HEK293 (cell line): ENCODE data around the gene TMUB1.

Experiments used
- EGR2 ChIP-seq: fragments of 450-650 bp; formaldehyde crosslinking; IDR thresholded peaks from 2 replicates; pipeline ENCODE4 v1.5.1; 2016; ENCODE audit warnings: low read depth, missing biosample characterization, missing genetic modification characterization
- FEZF1 ChIP-seq: fragments of 450-650 bp; formaldehyde crosslinking; IDR thresholded peaks from 2 replicates; pipeline ENCODE4 v1.5.1; 2016; ENCODE audit warnings: missing biosample characterization, missing genetic modification characterization
- KLF7 ChIP-seq: fragments of 450-650 bp; formaldehyde crosslinking; IDR thresholded peaks from 2 replicates; pipeline ENCODE4 v1.5.1; 2016; ENCODE audit warnings: missing biosample characterization, missing genetic modification characterization, borderline replicate concordance
- KLF9 ChIP-seq: fragments of 450-650 bp; formaldehyde crosslinking; IDR thresholded peaks from 2 replicates; pipeline ENCODE4 v1.5.1; 2016; ENCODE audit warnings: missing biosample characterization, missing genetic modification characterization, low read depth
- SP2 ChIP-seq: fragments of 450-650 bp; formaldehyde crosslinking; IDR thresholded peaks from 2 replicates; pipeline ENCODE4 v1.5.1; 2016; ENCODE audit warnings: missing biosample characterization, missing genetic modification characterization
- TRIM28 ChIP-seq: IDR thresholded peaks from 2 replicates; pipeline ENCODE4 v1.6.1; 2011; ENCODE audit warnings: low read length, control low read depth, borderline replicate concordance
- ZBTB20 ChIP-seq: fragments of 450-650 bp; formaldehyde crosslinking; IDR thresholded peaks from 2 replicates; pipeline ENCODE4 v1.5.1; 2016; ENCODE audit warnings: missing biosample characterization, missing genetic modification characterization
- ZBTB7A ChIP-seq: fragments of 450-650 bp; formaldehyde crosslinking; IDR thresholded peaks from 2 replicates; pipeline ENCODE4 v1.5.1; 2016; ENCODE audit warnings: low read depth, missing biosample characterization, missing genetic modification characterization
- ZBTB8A ChIP-seq: fragments of 450-650 bp; formaldehyde crosslinking; IDR thresholded peaks from 2 replicates; pipeline ENCODE4 v1.5.1; 2016; ENCODE audit warnings: missing biosample characterization, missing genetic modification characterization
- ZEB2 ChIP-seq: fragments of 450-650 bp; formaldehyde crosslinking; IDR thresholded peaks from 2 replicates; pipeline ENCODE4 v1.5.1; 2016; ENCODE audit warnings: missing biosample characterization, missing genetic modification characterization
- ZFHX2 ChIP-seq: fragments of 450-650 bp; formaldehyde crosslinking; conservative IDR thresholded peaks from 2 replicates; pipeline ENCODE4 v1.5.1; 2016; ENCODE audit warnings: missing biosample characterization, missing genetic modification characterization
- ZFP3 ChIP-seq: fragments of 450-650 bp; formaldehyde crosslinking; IDR thresholded peaks from 2 replicates; pipeline ENCODE4 v1.5.1; 2016; ENCODE audit warnings: low read depth, missing biosample characterization, missing genetic modification characterization
- ZIC2 ChIP-seq: fragments of 450-650 bp; formaldehyde crosslinking; IDR thresholded peaks from 2 replicates; pipeline ENCODE4 v1.5.1; 2016; ENCODE audit warnings: missing biosample characterization, missing genetic modification characterization
- ZNF112 ChIP-seq: fragments of 450-650 bp; formaldehyde crosslinking; IDR thresholded peaks from 2 replicates; pipeline ENCODE4 v1.5.0; 2017; ENCODE audit warnings: missing biosample characterization, missing genetic modification characterization
- ZNF146 ChIP-seq: fragments of 450-650 bp; formaldehyde crosslinking; IDR thresholded peaks from 2 replicates; pipeline ENCODE4 v1.5.1; 2016; ENCODE audit warnings: missing biosample characterization, missing genetic modification characterization
- ZNF175 ChIP-seq: fragments of 450-650 bp; formaldehyde crosslinking; IDR thresholded peaks from 2 replicates; pipeline ENCODE4 v1.5.1; 2016; ENCODE audit warnings: missing biosample characterization, missing genetic modification characterization
- ZNF239 ChIP-seq: fragments of 450-650 bp; formaldehyde crosslinking; IDR thresholded peaks from 2 replicates; pipeline ENCODE4 v1.5.1; 2016; ENCODE audit warnings: missing biosample characterization, missing genetic modification characterization
- ZNF341 ChIP-seq: fragments of 450-650 bp; formaldehyde crosslinking; IDR thresholded peaks from 2 replicates; pipeline ENCODE4; 2016; ENCODE audit warnings: low read depth, missing biosample characterization, missing genetic modification characterization
- ZNF350 ChIP-seq: fragments of 450-650 bp; formaldehyde crosslinking; IDR thresholded peaks from 2 replicates; pipeline ENCODE4 v1.5.0; 2017; ENCODE audit warnings: missing biosample characterization, mild to moderate bottlenecking, missing genetic modification characterization
- ZNF473 ChIP-seq: fragments of 450-650 bp; formaldehyde crosslinking; IDR thresholded peaks from 2 replicates; pipeline ENCODE4 v1.5.1; 2017; ENCODE audit warnings: missing biosample characterization, missing genetic modification characterization
- ZNF629 ChIP-seq: fragments of 450-650 bp; formaldehyde crosslinking; IDR thresholded peaks from 2 replicates; pipeline ENCODE4 v1.5.1; 2017; ENCODE audit warnings: missing biosample characterization, missing genetic modification characterization
- ZNF658 ChIP-seq: fragments of 450-650 bp; formaldehyde crosslinking; IDR thresholded peaks from 2 replicates; pipeline ENCODE4; 2016; ENCODE audit warnings: missing biosample characterization, missing genetic modification characterization
- ZNF785 ChIP-seq: fragments of 450-650 bp; formaldehyde crosslinking; IDR thresholded peaks from 2 replicates; pipeline ENCODE4 v1.5.1; 2016; ENCODE audit warnings: missing biosample characterization, missing genetic modification characterization
- ZXDB ChIP-seq: fragments of 450-650 bp; formaldehyde crosslinking; IDR thresholded peaks from 2 replicates; pipeline ENCODE4 v1.5.1; 2016; ENCODE audit warnings: missing biosample characterization, missing genetic modification characterization
- TF ChIP-seq, protein P1 (sequence below): fragments of 450-650 bp; formaldehyde crosslinking; conservative IDR thresholded peaks from 2 replicates; pipeline ENCODE4 v1.5.1; 2016; ENCODE audit warnings: low read depth, missing biosample characterization, missing genetic modification characterization
- TF ChIP-seq, protein P2 (sequence below): fragments of 450-650 bp; formaldehyde crosslinking; IDR thresholded peaks from 2 replicates; pipeline ENCODE4 v1.5.1; 2016; ENCODE audit warnings: missing biosample characterization, missing genetic modification characterization, borderline replicate concordance
- TF ChIP-seq, protein P3 (sequence below): fragments of 450-650 bp; formaldehyde crosslinking; IDR thresholded peaks from 2 replicates; pipeline ENCODE4 v1.5.1; 2017; ENCODE audit warnings: missing biosample characterization, missing genetic modification characterization
- TF ChIP-seq, protein P4 (sequence below): fragments of 450-650 bp; formaldehyde crosslinking; IDR thresholded peaks from 2 replicates; pipeline ENCODE4 v1.5.1; 2016; ENCODE audit warnings: missing biosample characterization, missing genetic modification characterization
- TF ChIP-seq, protein P5 (sequence below): fragments of 450-650 bp; formaldehyde crosslinking; IDR thresholded peaks from 2 replicates; pipeline ENCODE4 v1.5.1; 2016; ENCODE audit warnings: missing biosample characterization, missing genetic modification characterization

TMUB1 gene

DNA sequence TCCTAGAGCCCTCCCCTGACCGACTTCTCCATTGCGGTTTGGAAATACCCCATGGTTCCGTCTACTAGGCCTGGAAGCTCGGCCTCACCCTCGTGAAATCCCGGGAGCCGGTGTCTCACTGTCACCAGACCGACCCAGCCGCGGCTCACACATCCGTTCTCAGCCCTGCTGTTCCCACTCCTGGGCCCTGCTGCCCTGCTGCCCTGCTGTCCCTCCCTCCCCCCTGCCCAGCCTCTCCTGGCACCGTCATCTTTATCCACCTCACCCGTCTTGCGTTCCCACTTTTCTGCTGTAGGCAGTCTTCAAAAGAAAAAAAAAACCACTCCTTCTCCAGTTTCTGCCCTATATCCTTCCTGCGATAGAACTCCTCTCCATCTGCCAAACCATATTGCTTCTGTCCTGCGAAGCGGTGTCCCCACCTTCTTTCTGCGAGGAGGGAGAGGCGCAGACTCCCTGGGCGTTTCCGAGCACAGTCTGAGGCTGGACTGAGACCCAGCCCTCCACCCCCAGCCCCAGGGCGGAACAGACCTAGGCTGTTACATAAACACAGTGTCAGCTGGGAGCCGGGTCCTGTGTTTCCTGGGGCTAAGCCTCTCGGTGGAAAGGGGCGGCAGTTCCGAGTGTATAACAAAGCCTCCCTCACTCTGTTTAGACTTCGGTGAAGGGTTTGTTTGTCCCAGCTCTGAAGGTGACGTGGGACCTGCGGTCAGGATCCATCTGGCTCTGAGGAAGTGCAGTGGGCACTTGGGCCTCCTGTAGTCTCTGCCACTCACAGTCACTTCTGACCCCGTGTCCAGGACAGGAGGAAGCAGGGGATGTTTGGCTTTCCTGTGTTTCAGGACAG, 5.8 kb upstream of the TMUB1 start (continued):
- no peak for TF ChIP-seq ZBTB7A (tag by site-specific recombination)
- TF ChIP-seq ZFHX2 (tag by site-specific recombination) = peak; percentile 42
- no peak for TF ChIP-seq ZNF175
- 0 out of 2 replicates have a peak, but pooled peaks have one; percentile 51 for TF ChIP-seq ZXDB (tag by site-specific recombination)
- TF ChIP-seq ZNF341 = peak; percentile 100
- TF ChIP-seq KLF7 (tag by site-specific recombination) = 0 out of 2 replicates have a peak, but pooled peaks have one; percentile 54
- TF ChIP-seq ZNF658 = no peak
- TF ChIP-seq ZNF473 (tag by site-specific recombination) = no peak
- TF ChIP-seq ZNF146 = no peak
- TF ChIP-seq ZBTB8A = peak; percentile 81
- peak; percentile 82 for TF ChIP-seq SP2 (tag by site-specific recombination)
- TF ChIP-seq ZNF350 (tag by site-specific recombination) = no peak
- 0 out of 2 replicates have a peak, but pooled peaks have one; percentile 17 for TF ChIP-seq ZEB2 (tag by site-specific recombination)
- TF ChIP-seq, protein P1, sequence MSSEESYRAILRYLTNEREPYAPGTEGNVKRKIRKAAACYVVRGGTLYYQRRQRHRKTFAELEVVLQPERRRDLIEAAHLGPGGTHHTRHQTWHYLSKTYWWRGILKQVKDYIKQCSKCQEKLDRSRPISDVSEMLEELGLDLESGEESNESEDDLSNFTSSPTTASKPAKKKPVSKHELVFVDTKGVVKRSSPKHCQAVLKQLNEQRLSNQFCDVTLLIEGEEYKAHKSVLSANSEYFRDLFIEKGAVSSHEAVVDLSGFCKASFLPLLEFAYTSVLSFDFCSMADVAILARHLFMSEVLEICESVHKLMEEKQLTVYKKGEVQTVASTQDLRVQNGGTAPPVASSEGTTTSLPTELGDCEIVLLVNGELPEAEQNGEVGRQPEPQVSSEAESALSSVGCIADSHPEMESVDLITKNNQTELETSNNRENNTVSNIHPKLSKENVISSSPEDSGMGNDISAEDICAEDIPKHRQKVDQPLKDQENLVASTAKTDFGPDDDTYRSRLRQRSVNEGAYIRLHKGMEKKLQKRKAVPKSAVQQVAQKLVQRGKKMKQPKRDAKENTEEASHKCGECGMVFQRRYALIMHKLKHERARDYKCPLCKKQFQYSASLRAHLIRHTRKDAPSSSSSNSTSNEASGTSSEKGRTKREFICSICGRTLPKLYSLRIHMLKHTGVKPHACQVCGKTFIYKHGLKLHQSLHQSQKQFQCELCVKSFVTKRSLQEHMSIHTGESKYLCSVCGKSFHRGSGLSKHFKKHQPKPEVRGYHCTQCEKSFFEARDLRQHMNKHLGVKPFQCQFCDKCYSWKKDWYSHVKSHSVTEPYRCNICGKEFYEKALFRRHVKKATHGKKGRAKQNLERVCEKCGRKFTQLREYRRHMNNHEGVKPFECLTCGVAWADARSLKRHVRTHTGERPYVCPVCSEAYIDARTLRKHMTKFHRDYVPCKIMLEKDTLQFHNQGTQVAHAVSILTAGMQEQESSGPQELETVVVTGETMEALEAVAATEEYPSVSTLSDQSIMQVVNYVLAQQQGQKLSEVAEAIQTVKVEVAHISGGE (tag by site-specific recombination) = peak; percentile 93
- TF ChIP-seq, protein P2, sequence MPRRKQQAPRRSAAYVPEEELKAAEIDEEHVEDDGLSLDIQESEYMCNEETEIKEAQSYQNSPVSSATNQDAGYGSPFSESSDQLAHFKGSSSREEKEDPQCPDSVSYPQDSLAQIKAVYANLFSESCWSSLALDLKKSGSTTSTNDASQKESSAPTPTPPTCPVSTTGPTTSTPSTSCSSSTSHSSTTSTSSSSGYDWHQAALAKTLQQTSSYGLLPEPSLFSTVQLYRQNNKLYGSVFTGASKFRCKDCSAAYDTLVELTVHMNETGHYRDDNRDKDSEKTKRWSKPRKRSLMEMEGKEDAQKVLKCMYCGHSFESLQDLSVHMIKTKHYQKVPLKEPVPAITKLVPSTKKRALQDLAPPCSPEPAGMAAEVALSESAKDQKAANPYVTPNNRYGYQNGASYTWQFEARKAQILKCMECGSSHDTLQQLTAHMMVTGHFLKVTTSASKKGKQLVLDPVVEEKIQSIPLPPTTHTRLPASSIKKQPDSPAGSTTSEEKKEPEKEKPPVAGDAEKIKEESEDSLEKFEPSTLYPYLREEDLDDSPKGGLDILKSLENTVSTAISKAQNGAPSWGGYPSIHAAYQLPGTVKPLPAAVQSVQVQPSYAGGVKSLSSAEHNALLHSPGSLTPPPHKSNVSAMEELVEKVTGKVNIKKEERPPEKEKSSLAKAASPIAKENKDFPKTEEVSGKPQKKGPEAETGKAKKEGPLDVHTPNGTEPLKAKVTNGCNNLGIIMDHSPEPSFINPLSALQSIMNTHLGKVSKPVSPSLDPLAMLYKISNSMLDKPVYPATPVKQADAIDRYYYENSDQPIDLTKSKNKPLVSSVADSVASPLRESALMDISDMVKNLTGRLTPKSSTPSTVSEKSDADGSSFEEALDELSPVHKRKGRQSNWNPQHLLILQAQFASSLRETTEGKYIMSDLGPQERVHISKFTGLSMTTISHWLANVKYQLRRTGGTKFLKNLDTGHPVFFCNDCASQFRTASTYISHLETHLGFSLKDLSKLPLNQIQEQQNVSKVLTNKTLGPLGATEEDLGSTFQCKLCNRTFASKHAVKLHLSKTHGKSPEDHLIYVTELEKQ (tag by site-specific recombination) = no peak
- no peak for TF ChIP-seq ZNF112
- TF ChIP-seq FEZF1 (tag by site-specific recombination) = no peak
- no peak for TF ChIP-seq ZNF785 (tag by site-specific recombination)
- peak; percentile 84 for TF ChIP-seq ZBTB20
- TF ChIP-seq, protein P3, sequence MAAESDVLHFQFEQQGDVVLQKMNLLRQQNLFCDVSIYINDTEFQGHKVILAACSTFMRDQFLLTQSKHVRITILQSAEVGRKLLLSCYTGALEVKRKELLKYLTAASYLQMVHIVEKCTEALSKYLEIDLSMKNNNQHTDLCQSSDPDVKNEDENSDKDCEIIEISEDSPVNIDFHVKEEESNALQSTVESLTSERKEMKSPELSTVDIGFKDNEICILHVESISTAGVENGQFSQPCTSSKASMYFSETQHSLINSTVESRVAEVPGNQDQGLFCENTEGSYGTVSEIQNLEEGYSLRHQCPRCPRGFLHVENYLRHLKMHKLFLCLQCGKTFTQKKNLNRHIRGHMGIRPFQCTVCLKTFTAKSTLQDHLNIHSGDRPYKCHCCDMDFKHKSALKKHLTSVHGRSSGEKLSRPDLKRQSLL (tag by site-specific recombination) = peak; percentile 57; the same call in 1 of the 2 replicates
- 0 out of 2 replicates have a peak, but pooled peaks have one; percentile 39 for TF ChIP-seq ZNF629
- peak; percentile 40; the same call in 1 of the 2 replicates for TF ChIP-seq EGR2 (tag by site-specific recombination)
- TF ChIP-seq ZFP3 (tag by site-specific recombination) = peak; percentile 52; the same call in 1 of the 2 replicates
- peak; percentile 88 for TF ChIP-seq ZIC2 (tag by site-specific recombination)
- TF ChIP-seq, protein P4, sequence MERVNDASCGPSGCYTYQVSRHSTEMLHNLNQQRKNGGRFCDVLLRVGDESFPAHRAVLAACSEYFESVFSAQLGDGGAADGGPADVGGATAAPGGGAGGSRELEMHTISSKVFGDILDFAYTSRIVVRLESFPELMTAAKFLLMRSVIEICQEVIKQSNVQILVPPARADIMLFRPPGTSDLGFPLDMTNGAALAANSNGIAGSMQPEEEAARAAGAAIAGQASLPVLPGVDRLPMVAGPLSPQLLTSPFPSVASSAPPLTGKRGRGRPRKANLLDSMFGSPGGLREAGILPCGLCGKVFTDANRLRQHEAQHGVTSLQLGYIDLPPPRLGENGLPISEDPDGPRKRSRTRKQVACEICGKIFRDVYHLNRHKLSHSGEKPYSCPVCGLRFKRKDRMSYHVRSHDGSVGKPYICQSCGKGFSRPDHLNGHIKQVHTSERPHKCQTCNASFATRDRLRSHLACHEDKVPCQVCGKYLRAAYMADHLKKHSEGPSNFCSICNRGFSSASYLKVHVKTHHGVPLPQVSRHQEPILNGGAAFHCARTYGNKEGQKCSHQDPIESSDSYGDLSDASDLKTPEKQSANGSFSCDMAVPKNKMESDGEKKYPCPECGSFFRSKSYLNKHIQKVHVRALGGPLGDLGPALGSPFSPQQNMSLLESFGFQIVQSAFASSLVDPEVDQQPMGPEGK (tag by site-specific recombination) = peak; percentile 71; the same call in 1 of the 2 replicates
- no peak for TF ChIP-seq ZNF239 (tag by site-specific recombination)
- no peak for TF ChIP-seq KLF9 (tag by site-specific recombination)
- TF ChIP-seq TRIM28 = 0 out of 2 replicates have a peak, but pooled peaks have one; percentile 25
- TF ChIP-seq, protein P5, sequence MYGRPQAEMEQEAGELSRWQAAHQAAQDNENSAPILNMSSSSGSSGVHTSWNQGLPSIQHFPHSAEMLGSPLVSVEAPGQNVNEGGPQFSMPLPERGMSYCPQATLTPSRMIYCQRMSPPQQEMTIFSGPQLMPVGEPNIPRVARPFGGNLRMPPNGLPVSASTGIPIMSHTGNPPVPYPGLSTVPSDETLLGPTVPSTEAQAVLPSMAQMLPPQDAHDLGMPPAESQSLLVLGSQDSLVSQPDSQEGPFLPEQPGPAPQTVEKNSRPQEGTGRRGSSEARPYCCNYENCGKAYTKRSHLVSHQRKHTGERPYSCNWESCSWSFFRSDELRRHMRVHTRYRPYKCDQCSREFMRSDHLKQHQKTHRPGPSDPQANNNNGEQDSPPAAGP (tag by site-specific recombination) = peak; percentile 90; the same call in 1 of the 2 replicates
